ENCODE data around the gene SLC45A1. TPM values are rescaled to one million over a fixed set of nuclear protein-coding genes. Genes with fewer than 3 reads are reported as not detected.

SLC45A1 gene
- total and polyA plus RNA-seq, 5 donors = 2.1 to 3.5 (median 2.6) TPM

- Histone ChIP-seq H3K9me3 (ENCODE audit: control insufficient read depth, low read length) (no peaks in the 10 kb centered on the region), H3K4me3 (ENCODE audit: low read length) (no peak overlapping the region), H3K27ac (ENCODE audit: low read length) (peak overlapping the region; percentile 38), H3K27me3 (ENCODE audit: control insufficient read depth, insufficient read depth) (no peaks in the 10 kb centered on the region), H3K4me1 (ENCODE audit: control insufficient read depth, insufficient read depth, low read length) (peaks cover 46% of the 10 kb centered on the region)
- intact Hi-C loops (cut with DNase I) = no loop called here
- DNase-seq (no peak), ATAC-seq (peak; percentile 32 to 39)
- 83% methylated on average over 9 of the region's 9 CpGs for WGBS
Observed at GRCh38 chr1:8382051-8382505, 64.2 kb downstream of the SLC45A1 start.

- peaks cover 46% of the 10 kb centered on the region for H3K4me1 ChIP-seq (ENCODE audit: control insufficient read depth, insufficient read depth, low read length)
Observed at GRCh38 chr1:8382608-8383505, 64.9 kb downstream of the SLC45A1 start.

DNA sequence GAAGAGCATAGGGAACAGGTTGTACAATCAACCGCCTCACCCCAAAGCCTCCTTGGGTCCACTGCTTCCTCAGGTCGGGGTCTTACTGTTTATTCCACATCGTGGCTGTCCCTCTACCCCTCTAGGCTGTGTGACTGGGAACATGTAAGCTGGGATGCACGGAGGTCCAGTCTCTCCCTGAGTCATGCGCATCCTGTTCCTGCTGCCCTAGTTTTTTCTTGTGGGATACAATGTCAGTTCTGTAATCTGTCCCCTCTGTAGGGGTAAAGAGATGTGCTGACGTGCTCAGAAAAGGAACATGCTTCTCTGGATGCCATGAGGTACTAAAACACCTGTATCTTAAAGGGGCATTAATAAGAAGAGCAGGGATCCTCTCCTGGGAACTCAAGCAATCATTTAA, 66.2 kb downstream of the SLC45A1 start:
- H3K27me3 ChIP-seq (ENCODE audit: control insufficient read depth, insufficient read depth) = no peaks in the 10 kb centered on the region
- 59% methylated on average over 6 of the region's 6 CpGs for WGBS
- no peak overlapping the region for H3K4me3 ChIP-seq (ENCODE audit: low read length)
- DNase-seq = no peak
- peak overlapping the region; percentile 64 for H3K27ac ChIP-seq (ENCODE audit: low read length)
- intact Hi-C loops (cut with DNase I) = no loop called here
- no peaks in the 10 kb centered on the region for H3K9me3 ChIP-seq (ENCODE audit: control insufficient read depth, low read length)
- H3K4me1 ChIP-seq (ENCODE audit: control insufficient read depth, insufficient read depth, low read length) = peaks cover 37% of the 10 kb centered on the region
- ATAC-seq = peak in 1 of 2 donors; percentile 53

More at GRCh38 chr1:8382608-8383505, 64.9 kb downstream of the SLC45A1 start:
- WGBS = 76% methylated on average over 15 of the region's 15 CpGs
- H3K9me3 ChIP-seq (ENCODE audit: control insufficient read depth, low read length) = no peaks in the 10 kb centered on the region
- ATAC-seq (no peak), DNase-seq (no peak)
- intact Hi-C loops (cut with DNase I) = no loop called here
- H3K27ac ChIP-seq (ENCODE audit: low read length) = peak overlapping the region; percentile 36
- no peaks in the 10 kb centered on the region for H3K27me3 ChIP-seq (ENCODE audit: control insufficient read depth, insufficient read depth)
- no peak overlapping the region for H3K4me3 ChIP-seq (ENCODE audit: low read length)

GRCh38 chr1:8384577-8384976, 66.7 kb downstream of the SLC45A1 start:
- peaks cover 32% of the 10 kb centered on the region for H3K4me1 ChIP-seq (ENCODE audit: control insufficient read depth, insufficient read depth, low read length)
- peak in 1 of 2 donors; percentile 25 for ATAC-seq
- no peaks in the 10 kb centered on the region for H3K9me3 ChIP-seq (ENCODE audit: control insufficient read depth, low read length)
- peak overlapping the region; percentile 86 for H3K27ac ChIP-seq (ENCODE audit: low read length)
- H3K4me3 ChIP-seq (ENCODE audit: low read length) = no peak overlapping the region
- DNase-seq = no peak
- 63% methylated on average over 2 of the region's 2 CpGs for WGBS
- H3K27me3 ChIP-seq (ENCODE audit: control insufficient read depth, insufficient read depth) = no peaks in the 10 kb centered on the region
- intact Hi-C loops (cut with DNase I) = no loop called here

- intact Hi-C loops (cut with DNase I) = no loop called here
- DNase-seq (no peak), ATAC-seq (no peak)
- H3K4me3 ChIP-seq (ENCODE audit: low read length) = no peak overlapping the region
- no peaks in the 10 kb centered on the region for H3K9me3 ChIP-seq (ENCODE audit: control insufficient read depth, low read length)
- no peaks in the 10 kb centered on the region for H3K27me3 ChIP-seq (ENCODE audit: control insufficient read depth, insufficient read depth)
- H3K4me1 ChIP-seq (ENCODE audit: control insufficient read depth, insufficient read depth, low read length) = peaks cover 25% of the 10 kb centered on the region
- H3K27ac ChIP-seq (ENCODE audit: low read length) = no peak overlapping the region
Observed at GRCh38 chr1:8386247-8386646, 68.3 kb downstream of the SLC45A1 start.

DNA sequence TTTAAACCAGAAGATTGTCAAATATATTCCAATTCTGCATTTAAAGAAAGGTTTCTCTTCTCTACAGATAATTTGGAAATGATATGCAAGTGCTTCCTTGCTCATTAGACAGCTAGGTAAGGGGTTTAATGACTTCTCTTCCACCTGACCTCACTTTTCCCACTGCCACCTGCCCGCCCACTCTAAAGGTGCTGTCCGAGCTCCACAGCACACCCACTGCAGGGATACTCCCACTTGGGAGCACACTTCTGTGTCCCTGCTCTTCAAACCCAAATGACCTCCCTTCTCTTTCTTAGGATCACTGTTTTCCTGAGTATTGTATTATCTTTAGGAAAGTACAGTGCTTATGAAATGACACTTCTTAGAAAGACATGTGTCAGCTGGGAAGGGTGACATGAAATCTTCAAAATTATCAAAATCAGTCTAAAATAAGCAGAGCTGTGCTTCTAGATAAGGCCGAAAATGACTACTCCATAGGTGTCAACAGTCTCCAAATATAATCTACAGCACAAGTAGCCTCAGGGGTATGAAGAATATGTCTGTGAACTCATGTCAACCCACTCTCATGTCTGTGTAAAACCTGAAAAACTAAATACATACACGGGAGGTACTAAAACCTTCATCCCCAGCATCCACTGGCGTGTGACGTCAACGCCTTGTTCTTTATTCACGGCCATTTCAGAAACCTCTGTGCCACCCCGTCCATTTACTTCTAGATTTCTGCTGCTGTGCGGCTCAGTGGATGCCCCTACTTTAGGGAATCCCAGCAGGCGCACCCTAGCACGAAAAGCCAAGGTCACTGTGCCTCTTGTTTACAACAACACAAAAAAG, 71.0 kb downstream of the SLC45A1 start:
- no peak for ATAC-seq
- 85% methylated on average over 12 of the region's 12 CpGs for WGBS
- no peaks in the 10 kb centered on the region for H3K27me3 ChIP-seq (ENCODE audit: control insufficient read depth, insufficient read depth)
- H3K4me1 ChIP-seq (ENCODE audit: control insufficient read depth, insufficient read depth, low read length) = peaks cover 21% of the 10 kb centered on the region
- intact Hi-C loops (cut with DNase I) = no loop called here
- no peak overlapping the region for H3K27ac ChIP-seq (ENCODE audit: low read length)
- H3K4me3 ChIP-seq (ENCODE audit: low read length) = no peak overlapping the region
- no peak for DNase-seq
- H3K9me3 ChIP-seq (ENCODE audit: control insufficient read depth, low read length) = no peaks in the 10 kb centered on the region

DNA sequence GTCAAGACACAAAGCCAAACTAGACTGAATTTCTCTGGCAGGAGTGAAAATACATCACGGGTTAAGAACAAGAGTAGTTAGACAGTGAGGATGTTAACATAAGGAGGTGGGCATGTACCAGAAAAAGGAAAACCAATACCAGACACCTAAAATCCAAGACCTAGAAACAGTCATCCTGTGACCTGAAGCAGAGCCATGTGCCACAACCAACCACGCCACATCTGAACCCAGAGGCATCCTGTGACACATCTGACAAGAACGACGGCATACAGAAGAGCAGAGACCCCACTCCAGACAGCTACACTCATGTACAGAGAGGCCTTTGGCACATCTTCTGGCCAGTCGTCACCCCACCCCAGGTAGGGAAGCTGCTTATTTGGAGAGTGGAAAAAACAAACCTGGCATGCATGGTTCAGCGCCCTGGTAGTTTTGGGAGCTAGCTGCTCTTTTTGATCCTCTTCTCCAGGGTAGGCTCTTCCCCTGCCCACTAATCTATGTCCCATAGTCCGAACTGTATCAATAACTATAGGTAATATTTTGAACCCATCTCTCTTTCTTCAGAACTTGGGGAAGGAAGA, 72.1 kb downstream of the SLC45A1 start:
- no peak for DNase-seq
- H3K27ac ChIP-seq (ENCODE audit: low read length) = no peak overlapping the region
- H3K9me3 ChIP-seq (ENCODE audit: control insufficient read depth, low read length) = no peaks in the 10 kb centered on the region
- H3K27me3 ChIP-seq (ENCODE audit: control insufficient read depth, insufficient read depth) = no peaks in the 10 kb centered on the region
- WGBS = 80% methylated on average over 7 of the region's 7 CpGs
- no peak overlapping the region for H3K4me3 ChIP-seq (ENCODE audit: low read length)
- peak; percentile 20 to 28 for ATAC-seq
- intact Hi-C loops (cut with DNase I) = no loop called here
- peaks cover 17% of the 10 kb centered on the region for H3K4me1 ChIP-seq (ENCODE audit: control insufficient read depth, insufficient read depth, low read length)

- H3K27ac ChIP-seq (ENCODE audit: low read length) = no peak overlapping the region
- H3K4me3 ChIP-seq (ENCODE audit: low read length) = no peak overlapping the region
- peaks cover 16% of the 10 kb centered on the region for H3K4me1 ChIP-seq (ENCODE audit: control insufficient read depth, insufficient read depth, low read length)
- H3K27me3 ChIP-seq (ENCODE audit: control insufficient read depth, insufficient read depth) = no peaks in the 10 kb centered on the region
- 73% methylated on average over 4 of the region's 4 CpGs for WGBS
- H3K9me3 ChIP-seq (ENCODE audit: control insufficient read depth, low read length) = no peaks in the 10 kb centered on the region
- intact Hi-C loops (cut with DNase I) = no loop called here
- no peak for DNase-seq
- ATAC-seq = no peak
Observed at GRCh38 chr1:8390707-8391106, 72.8 kb downstream of the SLC45A1 start.

DNA sequence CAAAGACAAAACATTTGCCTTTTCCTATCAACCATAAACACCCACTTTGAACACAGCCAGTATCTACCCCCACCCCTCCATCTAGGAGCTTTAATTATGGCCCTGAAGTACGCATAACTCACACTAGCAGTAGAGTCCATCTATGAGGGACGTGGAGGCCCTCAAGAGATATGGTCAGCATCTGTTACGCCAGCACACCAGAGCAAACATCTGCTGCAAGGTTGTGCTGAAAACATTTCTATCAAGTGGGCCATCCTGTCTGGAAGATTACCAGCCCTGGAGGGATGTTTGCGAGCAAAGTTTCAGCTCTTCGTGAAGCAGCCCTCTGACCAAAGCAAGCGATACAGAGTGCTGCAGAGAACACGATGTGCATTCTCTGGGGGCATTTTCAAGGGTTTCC, 74.6 kb downstream of the SLC45A1 start:
- DNase-seq = no peak
- peaks cover 23% of the 10 kb centered on the region for H3K4me1 ChIP-seq (ENCODE audit: control insufficient read depth, insufficient read depth, low read length)
- 44% methylated on average over 7 of the region's 7 CpGs for WGBS

More for the DNA sequence above, 74.6 kb downstream of the SLC45A1 start:
- intact Hi-C loops (cut with DNase I) = no loop called here
- ATAC-seq = no peak
- Histone ChIP-seq H3K27me3 (ENCODE audit: control insufficient read depth, insufficient read depth) (no peaks in the 10 kb centered on the region), H3K9me3 (ENCODE audit: control insufficient read depth, low read length) (no peaks in the 10 kb centered on the region), H3K27ac (ENCODE audit: low read length) (peak overlapping the region; percentile 14), H3K4me3 (ENCODE audit: low read length) (no peak overlapping the region)
